A549 (cell line): ENCODE data around the gene DLG4. TPM values are rescaled to one million over a fixed set of nuclear protein-coding genes. Genes with fewer than 3 reads are reported as not detected.
A peak's percentile ranks its signal among the peaks of the same experiment; 100 is the strongest.
"Not testable (repeated sequence)": the region's sequence is repeated elsewhere in the genome, so short reads cannot be mapped to it uniquely, and the experiment has no call there.

Experiments
- ATAC-seq, 2 experiments: fragments of 200-7000 bp in 1 of 2; fragments of >200 bp in 1 of 2; cut with Nextera tagmentation in 1 of 2; cut with Tn5 transposase in 1 of 2; 3 replicates each; pipeline versions ENCODE4 v1.8.0 to v1.9.1; 2018 to 2020; ENCODE audit warnings: mild to moderate bottlenecking in 1 of 2, moderate library complexity in 1 of 2
- CTCF ChIA-PET: fragments of 300-600 bp; sonication (Branson Sonifier 250); formaldehyde crosslinking; extraction: SDS; loops from one replicate; lab custom pipeline; 2021; ENCODE audit warnings: antibody characterized with exemption, inconsistent platforms; lab: Yijun Ruan, JAX
- POLR2A ChIA-PET: fragments of 350-600 bp; formaldehyde crosslinking; extraction: SDS; loops from one replicate; lab custom pipeline; 2021; ENCODE audit warnings: antibody characterized with exemption, inconsistent platforms; lab: Yijun Ruan, JAX
- DNase-seq, 2 experiments: peaks; one replicate each; pipeline versions ENCODE4 v3.0.0 to v3.0.0-alpha.2; 2011 to 2016; ENCODE audit warnings: low read depth in 1 of 2, low spot score in 1 of 2
- FAIRE-seq: peaks from 2 replicates; lab custom pipeline; 2011; peaks lifted over from hg19 to GRCh38; lab: Jason Lieb, UNC
- H3K27ac ChIP-seq, 2 experiments: fragments of >200 bp; sonication (Bioruptor Twin); formaldehyde crosslinking; 3 replicates each; pipeline ENCODE4 v1.5.1; 2016 to 2017
- H3K4me1 ChIP-seq: fragments of >200 bp; sonication (Bioruptor Twin); formaldehyde crosslinking; 3 replicates; pipeline ENCODE4 v1.6.1; 2016
- H3K4me2 ChIP-seq: fragments of >200 bp; sonication (Bioruptor Twin); formaldehyde crosslinking; 3 replicates; pipeline ENCODE4 v1.6.1; 2016
- H3K4me3 ChIP-seq: fragments of >200 bp; sonication (Bioruptor Twin); formaldehyde crosslinking; 3 replicates; pipeline ENCODE4 v1.5.1; 2016
- H3K9me3 ChIP-seq: fragments of >200 bp; sonication (Bioruptor Twin); formaldehyde crosslinking; 3 replicates; pipeline ENCODE4 v1.6.1; 2016
- ATOH8 ChIP-seq: fragments of 250-450 bp; sonication (Bioruptor Pico); IDR thresholded peaks from 2 replicates; pipeline ENCODE4 v1.5.0; 2020; ENCODE audit warnings: low read depth, mild to moderate bottlenecking, moderate library complexity
- BHLHE40 ChIP-seq: IDR thresholded peaks from 2 replicates; pipeline ENCODE4 v1.6.1; 2012; ENCODE audit warnings: low read depth, low read length, inconsistent platforms
- CBX2 ChIP-seq: fragments of 200-600 bp; sonication (generic); IDR thresholded peaks from 2 replicates; pipeline ENCODE4 v1.6.1; 2016; ENCODE audit warnings: low read depth, mild to moderate bottlenecking, borderline replicate concordance
- CEBPB ChIP-seq, 2 experiments: fragments of >200 bp in 1 of 2; sonication (Bioruptor Twin) in 1 of 2; formaldehyde crosslinking in 1 of 2; IDR thresholded peaks; 2 replicates each; pipeline ENCODE4 v1.6.1; 2012 to 2016
- EHF ChIP-seq: fragments of 250-450 bp; sonication (Bioruptor Pico); IDR thresholded peaks from 2 replicates; pipeline ENCODE4 v1.5.0; 2020; ENCODE audit warnings: mild to moderate bottlenecking
- EP300 ChIP-seq, 2 experiments: fragments of >200 bp; sonication (Bioruptor Twin); formaldehyde crosslinking; IDR thresholded peaks; 2 replicates in 1 of 2; 3 replicates in 1 of 2; pipeline ENCODE4 v1.6.1; 2016 to 2017
- ESRRA ChIP-seq: fragments of 150-350 bp; IDR thresholded peaks from 2 replicates; pipeline ENCODE4 v1.6.1; 2014; ENCODE audit warnings: mild to moderate bottlenecking, low read length, borderline replicate concordance
- FOSB ChIP-seq: fragments of 250-450 bp; sonication (Bioruptor Pico); IDR thresholded peaks from 2 replicates; pipeline ENCODE4 v1.5.0; 2020; ENCODE audit warnings: mild to moderate bottlenecking, moderate library complexity
- FOSL2 ChIP-seq, 2 experiments: fragments of 450-650 bp in 1 of 2; fragments of >200 bp in 1 of 2; sonication (Bioruptor Twin) in 1 of 2; formaldehyde crosslinking; IDR thresholded peaks; 2 replicates each; pipeline versions ENCODE4 v1.5.0 to v1.6.1; 2016 to 2020; ENCODE audit warnings: mild to moderate bottlenecking in 1 of 2, moderate library complexity in 1 of 2
- FOXS1 ChIP-seq: fragments of 250-450 bp; sonication (Bioruptor Pico); IDR thresholded peaks from 2 replicates; pipeline ENCODE4 v1.5.0; 2020; ENCODE audit warnings: mild to moderate bottlenecking, moderate library complexity
- HES2 ChIP-seq: fragments of >200 bp; sonication (Bioruptor Twin); formaldehyde crosslinking; IDR thresholded peaks from 2 replicates; pipeline ENCODE4 v1.6.1; 2016
- HEYL ChIP-seq: fragments of 250-450 bp; sonication (Bioruptor Pico); IDR thresholded peaks from 2 replicates; pipeline ENCODE4 v1.8.0; 2021; ENCODE audit warnings: mild to moderate bottlenecking, moderate library complexity
- JUN ChIP-seq, 2 experiments: fragments of >200 bp; sonication (Bioruptor Twin); formaldehyde crosslinking; IDR thresholded peaks; 2 replicates in 1 of 2; 3 replicates in 1 of 2; pipeline ENCODE4 v1.6.1; 2016 to 2017
- KDM1A ChIP-seq: fragments of 200-600 bp; sonication (generic); IDR thresholded peaks from 2 replicates; pipeline ENCODE4 v1.6.1; 2016; ENCODE audit warnings: low read depth, mild to moderate bottlenecking
- KDM5A ChIP-seq: fragments of 200-600 bp; sonication (generic); IDR thresholded peaks from 2 replicates; pipeline ENCODE4 v1.6.1; 2016; ENCODE audit warnings: antibody characterized with exemption, mild to moderate bottlenecking
- MAFK ChIP-seq: fragments of 450-650 bp; IDR thresholded peaks from 2 replicates; pipeline ENCODE4 v1.6.1; 2014; ENCODE audit not compliant: partially characterized antibody
- MYC ChIP-seq: IDR thresholded peaks from 2 replicates; pipeline ENCODE4 v1.6.1; 2012; ENCODE audit warnings: mild to moderate bottlenecking, inconsistent platforms, low read length, improper control_type of control experiment, borderline replicate concordance
- NFE2L2 ChIP-seq: fragments of 150-350 bp; conservative IDR thresholded peaks from 2 replicates; pipeline ENCODE4 v1.6.1; 2014; ENCODE audit warnings: low read length
- NPAS2 ChIP-seq: fragments of 250-450 bp; sonication (Bioruptor Pico); IDR thresholded peaks from 2 replicates; pipeline ENCODE4 v1.8.0; 2022; ENCODE audit warnings: mild to moderate bottlenecking, moderate library complexity, borderline replicate concordance
- NR3C1 ChIP-seq: fragments of >200 bp; sonication (Bioruptor Twin); formaldehyde crosslinking; IDR thresholded peaks from 3 replicates; pipeline ENCODE4 v1.6.1; 2017
- PHF8 ChIP-seq: fragments of 200-600 bp; sonication (generic); IDR thresholded peaks from 2 replicates; pipeline ENCODE4 v1.6.1; 2016; ENCODE audit warnings: low read depth, mild to moderate bottlenecking, antibody characterized with exemption, moderate library complexity, borderline replicate concordance
- POLR2A ChIP-seq: IDR thresholded peaks from 2 replicates; pipeline ENCODE4 v1.6.1; 2012; ENCODE audit warnings: mild to moderate bottlenecking, low read length
- RARB ChIP-seq: fragments of 250-450 bp; sonication (Bioruptor Pico); IDR thresholded peaks from 2 replicates; pipeline ENCODE4 v1.8.0; 2021; ENCODE audit warnings: mild to moderate bottlenecking, moderate library complexity
- RCOR1 ChIP-seq: fragments of 150-350 bp; IDR thresholded peaks from 2 replicates; pipeline ENCODE4 v1.6.1; 2014; ENCODE audit warnings: antibody characterized with exemption, low read length, low read depth
- RNF2 ChIP-seq: fragments of 200-600 bp; sonication (generic); IDR thresholded peaks from 2 replicates; pipeline ENCODE4 v1.6.1; 2016; ENCODE audit warnings: low read depth, mild to moderate bottlenecking, antibody characterized with exemption, moderate library complexity, borderline replicate concordance
- SREBF2 ChIP-seq: fragments of 450-650 bp; IDR thresholded peaks from 2 replicates; pipeline ENCODE4 v1.6.1; 2014; ENCODE audit warnings: mild to moderate bottlenecking, moderate library complexity
- TFCP2L1 ChIP-seq: fragments of 250-450 bp; sonication (Bioruptor Pico); IDR thresholded peaks from 2 replicates; pipeline ENCODE4 v1.5.0; 2021; ENCODE audit warnings: mild to moderate bottlenecking
- USF2 ChIP-seq: fragments of 450-650 bp; IDR thresholded peaks from 2 replicates; pipeline ENCODE4 v1.6.1; 2014; ENCODE audit warnings: antibody characterized with exemption
- ZFP36 ChIP-seq: fragments of 450-650 bp; IDR thresholded peaks from 2 replicates; pipeline ENCODE4 v1.6.1; 2014; ENCODE audit warnings: borderline replicate concordance; ENCODE audit not compliant: partially characterized antibody
- ZSCAN20 ChIP-seq: fragments of 250-450 bp; sonication (Bioruptor Pico); IDR thresholded peaks from 2 replicates; pipeline ENCODE4 v1.8.0; 2022; ENCODE audit warnings: mild to moderate bottlenecking, moderate library complexity
- WGBS: methylation state at CpG from one replicate; pipeline ENCODE4 v1.1.6; 2017; ENCODE audit errors: missing lambda C conversion rate; 5-methylcytosine and 5-hydroxymethylcytosine counted together
- polyA plus RNA-seq, 4 experiments: library from polyadenylated mRNA; depleted of rRNA in 3 of 4; stranded (reverse); fragments of >200 nt; fragmentation: RNase III in 1 of 4; extraction: RNeasy Plus Mini Kit Qiagen cat#74134 plus additional on column Dnase treatment in 1 of 4; gene quantifications; 2 replicates in 3 of 4; 3 replicates in 1 of 4; pipeline ENCODE4 v1.2.3, GENCODE V29; 2011 to 2017

The DLG4 gene
- polyA plus RNA-seq, 2 of the 4 experiments (the other 2 are of a cell fraction) = 8.3 to 21.3 TPM

GRCh38 chr17:7243838-7244237, 24.2 kb upstream of the DLG4 start:
- CTCF ChIA-PET = interaction anchor here (1.3 to 17.3 kb wide), 4 partner anchors 22 to 53 kb away, joined by 4 to 169 read pairs (median 35); partner anchors contain the start of genes ACADVL and DLG4
- FAIRE-seq, H3K9me3 ChIP-seq, H3K4me3 ChIP-seq, DNase-seq, ATAC-seq: not testable (repeated sequence)
- peak overlapping the region in 1 of 2 experiments; percentile 96; a peak in 1 of 6 replicates for H3K27ac ChIP-seq
- peak overlapping the region; percentile 97; the same call in 2 of the 3 replicates for H3K4me2 ChIP-seq
- peaks cover 24% of the 10 kb centered on the region for H3K4me1 ChIP-seq
- 81% methylated on average over 10 of the region's 10 CpGs for WGBS
- POLR2A ChIA-PET = interaction anchor here (2.9 kb wide), 1 partner anchor 7 kb away, joined by 15 read pairs; the partner anchor contains the start of genes CTDNEP1 and ELP5

GRCh38 chr17:7243453-7243729, 23.8 kb upstream of the DLG4 start:
- TF ChIP-seq RARB (CRISPR knock-in tag) (no peak), ZFP36 (no peak), SREBF2 (no peak), CBX2 (no peak)
- TF ChIP-seq, all 56 proteins: peak for 0
- Histone ChIP-seq H3K4me3 (peak overlapping the region; percentile 86), H3K4me1 (peaks cover 22% of the 10 kb centered on the region), H3K27ac (peak overlapping the region; percentile 96 to 99), H3K9me3 (no peaks in the 10 kb centered on the region), H3K4me2 (peak overlapping the region; percentile 97)
- 54% methylated on average over 2 of the region's 2 CpGs for WGBS
- ATAC-seq (no peak), DNase-seq (no peak), FAIRE-seq (no peak)
- ChIA-PET CTCF (interaction anchor here (1.1 to 17.3 kb wide), 6 partner anchors 21 to 198 kb away, joined by 3 to 169 read pairs (median 4); partner anchors contain the start of genes ACADVL and DLG4), POLR2A (interaction anchor here (1.3 to 2.9 kb wide), 5 partner anchors 8 to 198 kb away, joined by 3 to 15 read pairs (median 6); partner anchors contain the start of genes ACADVL, CTDNEP1, DLG4 and DVL2)

GRCh38 chr17:7242717-7243452, 23.2 kb upstream of the DLG4 start:
- POLR2A ChIA-PET = interaction anchor here (1.0 to 2.9 kb wide), 6 partner anchors 8 to 207 kb away, joined by 3 to 15 read pairs (median 5); partner anchors contain the start of genes ACADVL, CTDNEP1, DLG4 and DVL2
- DNase-seq (peak; percentile 96 to 99), FAIRE-seq (peak; percentile 96)
- TF ChIP-seq JUN (IDR thresholded peaks at IDR 0.05) (peak; percentile 92 to 96), ZSCAN20 (CRISPR knock-in tag) (no peak), MAFK (peak; percentile 71), ATOH8 (CRISPR knock-in tag) (0 out of 2 replicates have a peak, but pooled peaks have one; percentile 1), EHF (CRISPR knock-in tag) (no peak), HES2 (no peak), POLR2A (0 out of 2 replicates have a peak, but pooled peaks have one; percentile 20), PHF8 (0 out of 2 replicates have a peak, but pooled peaks have one; percentile 19), MYC (peak; percentile 60; the same call in 1 of the 2 replicates), KDM1A (no peak), NPAS2 (CRISPR knock-in tag) (peak; percentile 68; the same call in 1 of the 2 replicates), CEBPB (IDR thresholded peaks at IDR 0.05) (peak in 1 of 2 experiments; percentile 26; a peak in 1 of 4 replicates), RNF2 (no peak), TFCP2L1 (CRISPR knock-in tag) (no peak), SREBF2 (no peak), HEYL (CRISPR knock-in tag) (no peak), FOXS1 (no peak), KDM5A (peak; percentile 74), CBX2 (no peak), USF2 (peak; percentile 99), FOSB (peak; percentile 39; the same call in 1 of the 2 replicates), RCOR1 (no peak), NFE2L2 (no peak), NR3C1 (no peak), BHLHE40 (peak; percentile 62), EP300 (IDR thresholded peaks at IDR 0.05) (0 out of 5 replicates have a peak, but pooled peaks of 1 of the 2 experiments have one; percentile 29), ESRRA (0 out of 2 replicates have a peak, but pooled peaks have one; percentile 21), FOSL2 (IDR thresholded peaks at IDR 0.05) (no peak), FOSL2 (CRISPR knock-in tag; IDR thresholded peaks at IDR 0.05) (peak; percentile 42)

More at GRCh38 chr17:7242717-7243452, 23.2 kb upstream of the DLG4 start:
- peak overlapping the region; percentile 97 for H3K4me2 ChIP-seq
- peak overlapping the region; percentile 86 for H3K4me3 ChIP-seq
- ATAC-seq = peak; percentile 37 to 56; a peak in 5 of 6 replicates
- H3K27ac ChIP-seq = peak overlapping the region; percentile 96 to 99
- CTCF ChIA-PET = interaction anchor here (1.0 to 17.3 kb wide), 8 partner anchors 9 to 197 kb away, joined by 3 to 169 read pairs (median 6); partner anchors contain the start of genes ACADVL, CTDNEP1, DLG4 and ELP5
- peaks cover 22% of the 10 kb centered on the region for H3K4me1 ChIP-seq
- WGBS = 3% methylated on average over 48 of the region's 49 CpGs
- no peaks in the 10 kb centered on the region for H3K9me3 ChIP-seq
